Keratinocyte (primary cell): ENCODE measurements around the gene PTRH1. TPM values are rescaled to one million over a fixed set of nuclear protein-coding genes. Genes with fewer than 3 reads are reported as not detected.

Source experiments
- DNase-seq: peaks from one replicate; pipeline ENCODE4 v3.0.0-alpha.2; 2011; ENCODE audit warnings: low read depth, missing footprints, low spot score
- FAIRE-seq: peaks from 2 replicates; lab custom pipeline; 2011; peaks lifted over from hg19 to GRCh38; lab: Jason Lieb, UNC
- H2AFZ ChIP-seq: 2 replicates; pipeline ENCODE4 v1.6.0; 2012; ENCODE audit warnings: low read length, control low read depth, inconsistent platforms; ENCODE audit not compliant: control insufficient read depth
- H3K27ac ChIP-seq: 2 replicates; pipeline ENCODE4 v1.5.1; 2011; ENCODE audit warnings: low read length; ENCODE audit not compliant: control insufficient read depth, insufficient read depth
- H3K27me3 ChIP-seq: 3 replicates; pipeline ENCODE4 v1.6.0; 2011; ENCODE audit warnings: low read length; ENCODE audit not compliant: control insufficient read depth, insufficient read depth; ENCODE audit errors: extremely low read depth
- H3K36me3 ChIP-seq, 2 experiments: 2 replicates in 1 of 2; 3 replicates in 1 of 2; pipeline ENCODE4 v1.5.1; 2011; ENCODE audit warnings: low read length in 2 of 2, mild to moderate bottlenecking in 1 of 2; ENCODE audit not compliant: control insufficient read depth in 2 of 2, insufficient read depth in 2 of 2; ENCODE audit errors: extremely low read depth in 1 of 2
- H3K4me1 ChIP-seq: 3 replicates; pipeline ENCODE4 v1.5.1; 2011; ENCODE audit warnings: low read length; ENCODE audit not compliant: control insufficient read depth, insufficient read depth; ENCODE audit errors: extremely low read depth
- H3K4me2 ChIP-seq: 3 replicates; pipeline ENCODE4 v1.6.0; 2011; ENCODE audit warnings: low read depth, low read length; ENCODE audit not compliant: control insufficient read depth, insufficient read depth; ENCODE audit errors: extremely low read depth
- H3K4me3 ChIP-seq, 3 experiments: fragments of 200-600 bp in 1 of 3; sonication (generic) in 1 of 3; 2 replicates in 2 of 3; 3 replicates in 1 of 3; pipeline ENCODE4 v1.5.1; 2011 to 2016; ENCODE audit warnings: low read length in 3 of 3, mild to moderate bottlenecking in 3 of 3, control low read depth in 2 of 3, inconsistent platforms in 1 of 3, low read depth in 1 of 3, mixed read lengths in 1 of 3, mixed run types in 1 of 3, moderate library complexity in 1 of 3; ENCODE audit not compliant: control insufficient read depth in 2 of 3, insufficient read depth in 2 of 3; ENCODE audit errors: extremely low read depth in 1 of 3
- H3K79me2 ChIP-seq: 2 replicates; pipeline ENCODE4 v1.6.0; 2012; ENCODE audit warnings: low read length; ENCODE audit not compliant: control insufficient read depth, insufficient read depth
- H3K9ac ChIP-seq: 3 replicates; pipeline ENCODE4 v1.6.0; 2011; ENCODE audit warnings: low read length; ENCODE audit not compliant: control insufficient read depth, insufficient read depth; ENCODE audit errors: extremely low read depth
- H3K9me1 ChIP-seq: 3 replicates; pipeline ENCODE4 v1.6.0; 2011; ENCODE audit warnings: low read length; ENCODE audit not compliant: control insufficient read depth, insufficient read depth; ENCODE audit errors: extremely low read depth
- H3K9me3 ChIP-seq: 2 replicates; pipeline ENCODE4 v1.5.1; 2012; ENCODE audit warnings: low read depth, low read length; ENCODE audit not compliant: control insufficient read depth
- H4K20me1 ChIP-seq: 3 replicates; pipeline ENCODE4 v1.6.0; 2011; ENCODE audit warnings: low read length; ENCODE audit not compliant: control insufficient read depth, insufficient read depth; ENCODE audit errors: extremely low read depth
- EZH2 ChIP-seq: IDR thresholded peaks from one replicate; pipeline ENCODE4 v1.6.1; 2012; ENCODE audit warnings: inconsistent platforms, mild to moderate bottlenecking, low read length, moderate library complexity
- dilution Hi-C: fragments of 300-500 bp; cut with MboI; formaldehyde crosslinking; loops from one replicate; pipeline ENCODE4 v1.7.0; 2020; ENCODE audit warnings: low sequenced_read_pairs; ENCODE audit not compliant: extremely low pct_ligation_motif_present
- polyA plus RNA-seq, 5 experiments: library from polyadenylated mRNA; depleted of rRNA in 3 of 5; stranded (reverse) in 3 of 5; stranded (forward) in 1 of 5; unstranded in 1 of 5; fragments of >200 nt; gene quantifications; 1 replicate in 1 of 5; 2 replicates in 3 of 5; 3 replicates in 1 of 5; pipeline versions ENCODE4 v1.2.1 to v1.2.3, GENCODE V29; 2011 to 2012; ENCODE audit warnings: missing spikeins in 2 of 5, low read depth in 1 of 5, low replicate concordance in 1 of 5
- TF ChIP-seq, protein P1 (sequence below), 3 experiments: IDR thresholded peaks in 1 of 3; conservative IDR thresholded peaks in 1 of 3; optimal IDR thresholded peaks in 1 of 3; 2 replicates in 2 of 3; 3 replicates in 1 of 3; pipeline versions ENCODE3 to v1.5.1; 2011; ENCODE audit warnings: low read length in 3 of 3, mild to moderate bottlenecking in 3 of 3, moderate library complexity in 2 of 3, control low read depth in 1 of 3, inconsistent platforms in 1 of 3; ENCODE audit not compliant: insufficient read depth in 2 of 3; ENCODE audit errors: extremely low read depth in 1 of 3

Gene PTRH1
- polyA plus RNA-seq, 1 donor (not counting 4 experiments of a cell fraction or from before 2014, with no cell fraction given) = 14.3 TPM

DNA sequence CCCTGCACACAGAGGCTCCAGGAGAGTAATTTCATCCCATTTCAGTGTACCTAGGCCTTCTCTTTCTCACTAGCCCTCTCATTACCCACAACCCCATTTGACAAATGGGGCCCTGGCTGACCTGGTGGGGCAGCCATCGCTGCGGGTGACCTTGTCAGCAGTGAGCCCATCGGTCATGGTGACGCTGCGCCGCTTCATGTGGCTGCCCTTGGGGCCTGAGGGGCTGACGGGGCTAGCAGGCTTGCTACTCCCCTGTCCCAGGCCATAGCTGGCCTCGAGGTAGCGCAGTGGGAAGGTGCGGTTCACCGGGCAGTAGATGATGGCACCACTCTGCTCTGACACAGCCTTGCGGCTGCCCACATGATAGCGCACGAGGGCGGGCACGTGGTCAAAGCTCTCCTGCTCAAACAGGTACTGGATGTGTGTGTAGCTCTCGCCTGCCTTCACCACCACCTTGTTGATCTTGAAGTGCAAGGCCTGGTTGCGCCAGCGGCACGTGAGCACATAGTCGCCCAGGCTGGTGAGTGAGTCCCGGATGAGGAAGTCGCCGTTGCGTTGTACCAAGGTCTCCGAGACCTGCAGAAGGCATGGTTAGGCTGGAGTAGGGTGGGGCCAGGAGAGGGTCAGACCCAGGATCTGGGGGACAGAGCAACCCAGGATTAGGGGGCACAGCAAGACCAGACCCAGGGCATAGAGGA is 33.8 kb upstream of the PTRH1 start:
- H3K79me2 ChIP-seq = no peaks in the 10 kb centered on the region
- DNase-seq = no peak
- FAIRE-seq = no peak
- no peak overlapping the region for H3K4me3 ChIP-seq
- no peak overlapping the region for H2AFZ ChIP-seq
- dilution Hi-C loops = no loop called here
- H3K36me3 ChIP-seq = no peaks in the 10 kb centered on the region
- no peak overlapping the region for H3K4me2 ChIP-seq
- peaks cover 24% of the 10 kb centered on the region for H3K27me3 ChIP-seq
- no peaks in the 10 kb centered on the region for H3K4me1 ChIP-seq
- no peak overlapping the region for H3K27ac ChIP-seq
- no peaks in the 10 kb centered on the region for H3K9me1 ChIP-seq
- no peak overlapping the region for H3K9ac ChIP-seq
- TF ChIP-seq EZH2 = no peak
- TF ChIP-seq, protein P1, sequence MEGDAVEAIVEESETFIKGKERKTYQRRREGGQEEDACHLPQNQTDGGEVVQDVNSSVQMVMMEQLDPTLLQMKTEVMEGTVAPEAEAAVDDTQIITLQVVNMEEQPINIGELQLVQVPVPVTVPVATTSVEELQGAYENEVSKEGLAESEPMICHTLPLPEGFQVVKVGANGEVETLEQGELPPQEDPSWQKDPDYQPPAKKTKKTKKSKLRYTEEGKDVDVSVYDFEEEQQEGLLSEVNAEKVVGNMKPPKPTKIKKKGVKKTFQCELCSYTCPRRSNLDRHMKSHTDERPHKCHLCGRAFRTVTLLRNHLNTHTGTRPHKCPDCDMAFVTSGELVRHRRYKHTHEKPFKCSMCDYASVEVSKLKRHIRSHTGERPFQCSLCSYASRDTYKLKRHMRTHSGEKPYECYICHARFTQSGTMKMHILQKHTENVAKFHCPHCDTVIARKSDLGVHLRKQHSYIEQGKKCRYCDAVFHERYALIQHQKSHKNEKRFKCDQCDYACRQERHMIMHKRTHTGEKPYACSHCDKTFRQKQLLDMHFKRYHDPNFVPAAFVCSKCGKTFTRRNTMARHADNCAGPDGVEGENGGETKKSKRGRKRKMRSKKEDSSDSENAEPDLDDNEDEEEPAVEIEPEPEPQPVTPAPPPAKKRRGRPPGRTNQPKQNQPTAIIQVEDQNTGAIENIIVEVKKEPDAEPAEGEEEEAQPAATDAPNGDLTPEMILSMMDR (optimal IDR thresholded peaks at IDR 0.05 in 1 of 3, IDR thresholded peaks at IDR 0.05 in 1 of 3, conservative IDR thresholded peaks at IDR 0.05 in 1 of 3; ENCODE audit: extremely low read depth in 1 of 3, insufficient read depth in 2 of 3, low read length in 3 of 3) = no peak
- no peaks in the 10 kb centered on the region for H4K20me1 ChIP-seq
- no peaks in the 10 kb centered on the region for H3K9me3 ChIP-seq

DNA sequence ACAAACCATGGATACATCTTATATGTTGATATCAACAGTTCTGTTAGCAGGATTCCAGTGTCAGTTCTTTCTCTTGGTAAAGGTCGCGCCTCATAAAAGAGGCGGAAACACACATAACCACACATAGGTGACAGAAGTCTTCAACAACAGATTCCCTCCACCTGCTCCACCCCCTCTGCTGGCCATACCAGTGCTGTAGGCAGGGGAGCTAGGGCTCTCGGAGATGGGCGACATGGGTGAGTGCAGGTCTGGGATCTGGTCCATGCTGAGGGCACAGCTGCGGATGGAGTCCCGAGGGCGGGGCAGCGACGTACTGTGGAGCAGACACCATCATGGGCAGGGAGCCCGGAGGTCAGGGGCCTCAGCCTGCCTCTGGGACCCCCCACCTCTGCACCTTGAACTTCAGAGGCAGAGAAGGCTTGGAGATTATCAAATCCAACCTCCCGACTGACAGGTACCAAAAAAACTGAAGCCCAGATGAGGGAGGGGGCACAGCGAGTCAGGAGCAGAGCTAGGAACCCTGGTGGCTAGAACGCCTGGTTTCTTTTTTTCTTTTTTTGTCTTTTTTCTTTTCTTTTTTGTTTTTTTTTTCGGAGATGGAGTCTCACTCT is 31.6 kb upstream of the PTRH1 start:
- TF ChIP-seq EZH2 = no peak
- TF ChIP-seq, protein P1 (optimal IDR thresholded peaks at IDR 0.05 in 1 of 3, IDR thresholded peaks at IDR 0.05 in 1 of 3, conservative IDR thresholded peaks at IDR 0.05 in 1 of 3; ENCODE audit: extremely low read depth in 1 of 3, insufficient read depth in 2 of 3, low read length in 3 of 3) = no peak
- no peaks in the 10 kb centered on the region for H3K9me3 ChIP-seq
- no peak overlapping the region for H3K4me2 ChIP-seq
- H3K27me3 ChIP-seq = peaks cover 2% of the 10 kb centered on the region
- no peak overlapping the region for H3K27ac ChIP-seq
- no peak for DNase-seq
- no peaks in the 10 kb centered on the region for H3K36me3 ChIP-seq
- no peak overlapping the region for H3K4me3 ChIP-seq
- peaks cover 4% of the 10 kb centered on the region for H3K4me1 ChIP-seq
- H3K9me1 ChIP-seq = no peaks in the 10 kb centered on the region
- no peaks in the 10 kb centered on the region for H3K79me2 ChIP-seq
- no peak overlapping the region for H3K9ac ChIP-seq
- H4K20me1 ChIP-seq = no peaks in the 10 kb centered on the region
- dilution Hi-C loops = no loop called here
- FAIRE-seq = no peak
- no peak overlapping the region for H2AFZ ChIP-seq
